ENCODE measurements around the gene HK2.

DNA sequence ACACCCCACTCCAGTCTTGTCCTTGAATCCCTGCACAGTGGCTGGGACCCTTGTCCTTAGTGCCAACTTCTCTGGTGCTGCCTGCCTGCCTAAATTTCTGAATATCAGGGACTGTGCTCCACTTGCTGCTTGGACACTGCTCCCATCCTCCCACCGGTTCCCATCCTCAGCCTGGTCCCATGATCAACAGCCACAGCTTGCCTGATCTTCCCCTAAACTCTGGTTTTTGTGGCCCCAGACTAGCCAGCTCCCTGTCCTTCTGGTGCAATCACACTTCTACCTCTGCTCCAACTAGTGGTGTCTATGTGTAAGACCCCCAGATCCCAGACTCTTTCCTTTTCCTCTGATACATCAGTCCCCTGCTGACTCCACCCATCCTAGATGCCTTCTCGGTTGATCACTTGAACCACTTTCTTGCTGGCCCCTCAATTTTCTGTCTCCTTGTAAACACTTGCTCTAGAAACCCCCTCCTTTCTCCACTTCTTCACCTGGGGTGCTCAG is 87.4 kb downstream of the HK2 start:
- TF ChIP-seq, protein P1, sequence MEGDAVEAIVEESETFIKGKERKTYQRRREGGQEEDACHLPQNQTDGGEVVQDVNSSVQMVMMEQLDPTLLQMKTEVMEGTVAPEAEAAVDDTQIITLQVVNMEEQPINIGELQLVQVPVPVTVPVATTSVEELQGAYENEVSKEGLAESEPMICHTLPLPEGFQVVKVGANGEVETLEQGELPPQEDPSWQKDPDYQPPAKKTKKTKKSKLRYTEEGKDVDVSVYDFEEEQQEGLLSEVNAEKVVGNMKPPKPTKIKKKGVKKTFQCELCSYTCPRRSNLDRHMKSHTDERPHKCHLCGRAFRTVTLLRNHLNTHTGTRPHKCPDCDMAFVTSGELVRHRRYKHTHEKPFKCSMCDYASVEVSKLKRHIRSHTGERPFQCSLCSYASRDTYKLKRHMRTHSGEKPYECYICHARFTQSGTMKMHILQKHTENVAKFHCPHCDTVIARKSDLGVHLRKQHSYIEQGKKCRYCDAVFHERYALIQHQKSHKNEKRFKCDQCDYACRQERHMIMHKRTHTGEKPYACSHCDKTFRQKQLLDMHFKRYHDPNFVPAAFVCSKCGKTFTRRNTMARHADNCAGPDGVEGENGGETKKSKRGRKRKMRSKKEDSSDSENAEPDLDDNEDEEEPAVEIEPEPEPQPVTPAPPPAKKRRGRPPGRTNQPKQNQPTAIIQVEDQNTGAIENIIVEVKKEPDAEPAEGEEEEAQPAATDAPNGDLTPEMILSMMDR (conservative IDR thresholded peaks at IDR 0.05; ENCODE audit: low read length), result 0 out of 2 replicates have a peak, but pooled peaks have one; percentile 19
- TF ChIP-seq EZH2phosphoT487 (IDR thresholded peaks at IDR 0.05; ENCODE audit: borderline replicate concordance), result no peak

Measured in Loucy (cell line).